Endothelial cell of umbilical vein (primary cell): ENCODE data around the gene CCRL2.

Source experiments
- EZH2 ChIP-seq: IDR thresholded peaks from 2 replicates; pipeline ENCODE4 v1.6.1; 2012; ENCODE audit warnings: borderline replicate concordance, low read depth, mild to moderate bottlenecking, moderate library complexity, low read length, inconsistent platforms; ENCODE audit not compliant: severe bottlenecking
- MAX ChIP-seq: IDR thresholded peaks from 2 replicates; pipeline ENCODE4 v1.6.1; 2011; ENCODE audit not compliant: insufficient read depth, insufficient read length
- POLR2A ChIP-seq: IDR thresholded peaks from 2 replicates; pipeline ENCODE4 v1.6.1; 2012; ENCODE audit warnings: low read depth, mild to moderate bottlenecking, control low read depth, low read length
- TF ChIP-seq, protein P1 (sequence below), 2 donors: IDR thresholded peaks; 1 replicate in 1 of 2; 2 replicates in 1 of 2; pipeline ENCODE4 v1.5.1; 2011; ENCODE audit warnings: low read length in 2 of 2, mild to moderate bottlenecking in 2 of 2, moderate library complexity in 2 of 2, control low read depth in 1 of 2, inconsistent platforms in 1 of 2, low read depth in 1 of 2; ENCODE audit not compliant: insufficient read depth in 1 of 2; ENCODE audit errors: extremely low read depth in 1 of 2

DNA sequence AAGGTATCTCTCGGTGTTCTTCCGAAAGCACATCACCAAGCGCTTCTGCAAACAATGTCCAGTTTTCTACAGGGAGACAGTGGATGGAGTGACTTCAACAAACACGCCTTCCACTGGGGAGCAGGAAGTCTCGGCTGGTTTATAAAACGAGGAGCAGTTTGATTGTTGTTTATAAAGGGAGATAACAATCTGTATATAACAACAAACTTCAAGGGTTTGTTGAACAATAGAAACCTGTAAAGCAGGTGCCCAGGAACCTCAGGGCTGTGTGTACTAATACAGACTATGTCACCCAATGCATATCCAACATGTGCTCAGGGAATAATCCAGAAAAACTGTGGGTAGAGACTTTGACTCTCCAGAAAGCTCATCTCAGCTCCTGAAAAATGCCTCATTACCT lies 48.6 kb upstream of the CCRL2 start:
- no peak for TF ChIP-seq POLR2A
- TF ChIP-seq, protein P1, sequence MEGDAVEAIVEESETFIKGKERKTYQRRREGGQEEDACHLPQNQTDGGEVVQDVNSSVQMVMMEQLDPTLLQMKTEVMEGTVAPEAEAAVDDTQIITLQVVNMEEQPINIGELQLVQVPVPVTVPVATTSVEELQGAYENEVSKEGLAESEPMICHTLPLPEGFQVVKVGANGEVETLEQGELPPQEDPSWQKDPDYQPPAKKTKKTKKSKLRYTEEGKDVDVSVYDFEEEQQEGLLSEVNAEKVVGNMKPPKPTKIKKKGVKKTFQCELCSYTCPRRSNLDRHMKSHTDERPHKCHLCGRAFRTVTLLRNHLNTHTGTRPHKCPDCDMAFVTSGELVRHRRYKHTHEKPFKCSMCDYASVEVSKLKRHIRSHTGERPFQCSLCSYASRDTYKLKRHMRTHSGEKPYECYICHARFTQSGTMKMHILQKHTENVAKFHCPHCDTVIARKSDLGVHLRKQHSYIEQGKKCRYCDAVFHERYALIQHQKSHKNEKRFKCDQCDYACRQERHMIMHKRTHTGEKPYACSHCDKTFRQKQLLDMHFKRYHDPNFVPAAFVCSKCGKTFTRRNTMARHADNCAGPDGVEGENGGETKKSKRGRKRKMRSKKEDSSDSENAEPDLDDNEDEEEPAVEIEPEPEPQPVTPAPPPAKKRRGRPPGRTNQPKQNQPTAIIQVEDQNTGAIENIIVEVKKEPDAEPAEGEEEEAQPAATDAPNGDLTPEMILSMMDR (IDR thresholded peaks at IDR 0.05; ENCODE audit: extremely low read depth in 1 of 2, insufficient read depth in 1 of 2, low read depth in 1 of 2, low read length in 2 of 2) = no peak
- no peak for TF ChIP-seq EZH2
- TF ChIP-seq MAX = no peak
